ENCODE results near the gene R3HDML.
"Not testable (repeated sequence)": the region's sequence is repeated elsewhere in the genome, so short reads cannot be mapped to it uniquely, and the experiment has no call there.

R3HDML gene

DNA sequence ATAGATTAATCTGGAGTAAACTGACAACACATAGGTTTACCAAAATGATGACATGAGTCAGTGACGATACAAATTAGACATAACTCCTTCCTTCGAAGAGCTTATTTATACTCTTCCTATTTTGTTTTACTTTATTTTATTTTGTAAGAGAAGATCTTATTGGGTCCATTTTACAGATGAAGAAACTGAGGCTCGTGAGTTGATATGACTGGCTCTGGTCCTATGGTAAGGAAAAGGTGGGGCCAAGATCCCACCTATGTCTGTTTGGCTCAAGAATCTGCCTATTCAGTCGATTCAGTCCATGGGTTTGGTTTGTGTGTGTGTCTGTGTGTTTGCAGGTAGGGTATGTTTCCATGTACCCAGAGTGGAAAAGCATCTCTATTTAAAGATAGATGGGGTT lies 8.4 kb upstream of the R3HDML start:
- no peak for FAIRE-seq

DNA sequence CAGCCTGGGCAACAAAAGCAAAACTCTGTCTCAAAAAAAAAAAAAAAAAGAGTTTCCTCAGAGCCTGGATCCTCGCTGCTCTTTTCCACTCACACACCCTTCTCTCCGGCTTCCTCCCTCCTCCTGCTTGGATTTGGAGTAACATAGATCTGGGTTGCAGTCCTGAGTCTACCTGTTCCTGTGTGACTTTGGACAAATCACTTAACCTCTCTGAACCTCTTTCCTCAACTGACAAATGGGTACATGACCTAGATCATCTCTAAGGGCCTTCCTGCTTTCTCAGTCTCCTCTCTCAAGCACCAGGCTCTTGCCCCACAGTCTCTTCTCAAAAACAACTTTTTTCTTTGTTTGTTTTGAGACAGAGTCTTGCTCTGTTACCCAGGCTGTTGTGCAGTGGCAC lies 5.6 kb upstream of the R3HDML start:
- no peak for FAIRE-seq

DNA sequence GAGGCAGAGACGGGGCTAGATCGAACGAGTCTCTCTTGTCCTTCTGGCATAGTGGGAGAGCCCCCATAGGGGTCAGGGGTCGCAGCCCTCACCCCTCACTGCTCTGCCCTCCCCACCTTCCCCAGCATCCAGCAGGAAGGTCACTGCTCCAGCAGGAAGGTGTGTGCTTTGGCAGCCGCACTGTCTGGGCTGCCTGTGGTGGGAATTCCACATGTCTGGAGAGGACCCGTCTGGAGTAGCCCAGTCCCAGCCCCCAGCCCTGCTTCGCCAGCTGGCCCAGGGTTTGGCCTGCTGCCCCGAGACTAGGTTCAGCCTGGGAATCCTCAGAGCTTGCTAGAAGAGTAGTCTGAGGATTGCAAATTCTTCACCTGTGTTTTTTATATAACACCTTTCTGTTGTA lies 2.5 kb upstream of the R3HDML start:
- FAIRE-seq, result no peak

DNA sequence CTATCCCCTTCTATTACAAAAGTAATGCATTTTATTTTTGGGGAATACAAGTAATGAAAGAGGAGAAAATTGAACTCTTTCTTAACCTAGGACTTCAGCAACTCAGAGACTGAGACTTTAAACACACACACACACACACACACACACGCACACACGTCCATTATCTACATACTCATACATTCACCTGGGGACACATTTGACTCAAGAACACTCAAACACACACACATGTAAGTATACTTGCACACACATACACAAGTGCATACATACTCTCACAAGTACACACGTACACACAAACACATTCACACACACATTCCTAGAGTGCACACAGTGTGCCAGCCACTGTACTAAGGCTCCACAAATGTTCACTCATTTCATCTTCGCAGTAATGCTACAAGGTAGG lies 2.1 kb upstream of the R3HDML start:
- no peak for FAIRE-seq

- FAIRE-seq, result no peak
These were observed 1.2 kb upstream of the R3HDML start for GRCh38 chr20:44335675-44336074.

GRCh38 chr20:44336086-44336485 lies 757 bp upstream of the R3HDML start:
- no peak for FAIRE-seq

GRCh38 chr20:44342248-44342647 lies 5.4 kb downstream of the R3HDML start:
- FAIRE-seq, result no peak

- FAIRE-seq, result no peak
These were observed 6.4 kb downstream of the R3HDML start for GRCh38 chr20:44343162-44343675.

DNA sequence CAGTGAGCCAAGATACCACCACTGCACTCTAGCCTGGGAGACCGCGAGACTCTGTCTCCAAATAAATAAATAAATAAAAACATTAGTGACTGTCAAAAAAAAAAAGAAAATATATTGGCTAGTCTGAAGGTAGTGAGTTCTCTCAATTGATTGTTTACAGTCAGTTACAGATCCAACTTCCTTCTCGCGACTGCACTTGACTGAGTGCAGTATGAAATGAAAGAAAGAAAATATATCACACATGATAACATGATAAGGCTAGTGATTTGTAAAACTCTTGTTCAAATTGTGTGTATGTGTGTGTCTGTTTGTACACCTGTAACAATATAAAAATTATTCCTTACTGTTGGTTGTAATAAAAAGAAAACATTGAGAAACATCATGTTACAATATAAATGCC lies 7.9 kb downstream of the R3HDML start:
- FAIRE-seq, result no peak

DNA sequence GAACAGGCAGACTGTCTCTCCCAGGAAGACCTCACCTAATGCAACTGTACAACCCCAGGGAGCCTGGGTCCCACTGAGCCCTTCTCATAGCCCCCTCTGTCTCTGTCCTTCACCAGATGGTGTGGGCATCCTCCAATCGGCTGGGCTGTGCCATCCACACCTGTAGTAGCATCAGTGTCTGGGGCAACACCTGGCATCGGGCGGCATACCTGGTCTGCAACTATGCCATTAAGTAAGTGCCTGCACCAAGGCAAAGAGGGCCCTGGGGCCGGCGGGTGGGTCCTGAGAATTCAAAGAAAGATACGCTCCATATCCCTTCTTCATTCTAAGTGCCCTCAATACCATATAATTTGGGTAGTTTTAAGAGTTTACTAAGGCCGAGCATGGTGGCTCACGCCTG lies 8.3 kb downstream of the R3HDML start:
- no peak for FAIRE-seq

DNA sequence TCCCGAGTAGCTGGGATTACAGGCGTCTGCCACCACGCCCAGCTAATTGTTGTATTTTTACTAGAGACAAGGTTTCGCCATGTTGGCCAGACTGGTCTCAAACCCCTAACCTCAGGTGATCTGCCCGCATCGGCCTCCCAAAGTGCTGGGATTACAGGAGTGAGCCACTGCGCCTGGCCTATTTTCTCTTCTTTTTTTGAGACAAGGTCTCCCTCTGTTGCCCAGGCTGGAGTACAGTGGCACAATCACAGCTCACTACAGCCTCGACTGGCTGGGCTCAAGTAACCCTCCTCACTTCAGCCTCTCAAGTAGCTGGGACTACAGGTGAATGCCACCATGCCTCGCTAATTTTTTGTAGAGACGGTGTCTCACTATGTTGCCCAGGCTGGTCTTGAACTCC lies 9.1 kb downstream of the R3HDML start:
- not testable (repeated sequence) for FAIRE-seq

GRCh38 chr20:44348168-44348659 lies 11.4 kb downstream of the R3HDML start:
- FAIRE-seq, result no peak

- FAIRE-seq, result no peak
These were observed 12.5 kb downstream of the R3HDML start for GRCh38 chr20:44349349-44349748.

GRCh38 chr20:44350567-44350966 lies 13.7 kb downstream of the R3HDML start:
- FAIRE-seq, result no peak

DNA sequence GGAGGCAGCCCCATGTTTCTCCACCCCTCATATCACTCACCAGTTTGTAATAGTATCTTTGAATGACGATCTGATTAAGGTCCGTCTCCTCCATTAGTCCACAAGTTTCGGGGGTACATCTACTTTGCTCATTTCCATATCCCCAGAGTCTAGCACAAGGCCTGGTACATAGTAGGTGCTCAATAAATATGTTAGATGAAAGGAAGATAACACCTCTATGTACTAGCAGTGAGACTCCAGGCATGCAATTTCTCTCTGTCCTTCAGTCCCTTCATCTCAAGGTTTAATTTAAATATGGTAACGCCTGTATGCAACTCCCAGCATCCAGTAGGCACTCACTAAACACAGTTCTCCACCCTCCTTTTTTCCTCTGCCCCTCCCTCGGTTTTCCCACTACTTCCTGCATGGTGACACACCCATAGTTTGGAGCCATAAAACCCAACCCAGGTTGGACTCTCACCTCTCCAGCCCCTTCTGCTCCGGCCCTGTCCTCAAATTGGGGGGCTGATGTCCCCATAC lies 18.2 kb downstream of the R3HDML start:
- FAIRE-seq, result no peak

DNA sequence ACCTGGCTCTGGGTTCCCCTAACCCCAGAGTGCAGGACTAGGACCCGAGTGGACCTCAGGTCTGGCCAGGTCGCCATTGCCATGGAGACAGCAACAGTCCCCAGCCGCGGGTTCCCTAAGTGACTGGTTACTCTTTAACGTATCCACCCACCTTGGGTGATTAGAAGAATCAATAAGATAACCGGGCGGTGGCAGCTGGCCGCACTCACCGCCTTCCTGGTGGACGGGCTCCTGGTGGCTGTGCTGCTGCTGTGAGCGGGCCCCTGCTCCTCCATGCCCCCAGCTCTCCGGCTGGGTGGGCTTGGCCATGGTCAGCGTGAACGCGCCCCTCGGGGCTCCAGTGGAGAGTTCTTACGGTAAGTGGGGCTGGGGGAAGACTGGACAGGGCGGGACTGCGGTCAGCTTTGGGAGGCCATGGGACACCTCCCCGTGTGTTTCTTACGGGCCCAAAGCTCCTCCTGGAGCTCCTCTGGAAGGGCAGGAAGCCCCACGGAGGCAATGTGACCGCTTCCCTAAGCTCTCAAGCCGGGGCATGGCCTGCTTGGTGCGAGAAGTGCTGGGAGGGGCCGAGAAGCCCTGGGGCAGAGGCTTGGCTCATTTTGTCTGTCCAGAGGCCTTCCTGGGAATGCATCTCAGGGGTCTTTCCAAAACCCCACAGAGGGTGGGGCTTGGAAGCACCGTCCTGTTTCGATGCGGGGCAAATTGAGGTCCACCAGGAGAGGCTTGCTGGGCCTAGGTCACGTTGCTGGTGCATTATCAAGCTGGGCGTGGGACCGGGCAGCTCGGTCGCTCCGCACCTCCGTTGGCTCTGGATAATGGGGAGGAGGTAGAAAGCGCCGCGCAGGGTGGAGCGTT lies 18.9 kb downstream of the R3HDML start, which contains the start of gene HNF4A:
HNF4A (plus strand) TSS at position 202 of the 855 bp plus-strand sequence; CDS start at position 308, 106 bp downstream.
- FAIRE-seq, result no peak

DNA sequence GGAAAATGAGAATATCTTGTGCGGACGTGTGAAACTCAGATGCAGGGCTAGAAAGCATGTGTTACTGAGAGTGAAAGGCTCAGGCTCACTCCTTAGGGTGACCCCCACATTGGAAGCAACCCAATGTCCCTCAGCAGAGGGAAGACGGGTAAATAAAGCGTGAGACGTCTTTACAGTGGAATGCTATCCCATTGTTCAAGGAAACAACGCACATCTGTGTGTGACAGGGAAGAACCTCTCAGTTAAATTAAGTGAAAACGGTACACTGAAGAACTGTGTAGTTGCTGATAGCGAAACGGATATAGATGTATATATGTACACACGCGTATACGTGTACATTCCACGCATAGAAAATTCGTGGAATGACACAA lies 19.5 kb downstream of the R3HDML start:
- FAIRE-seq, result no peak

DNA sequence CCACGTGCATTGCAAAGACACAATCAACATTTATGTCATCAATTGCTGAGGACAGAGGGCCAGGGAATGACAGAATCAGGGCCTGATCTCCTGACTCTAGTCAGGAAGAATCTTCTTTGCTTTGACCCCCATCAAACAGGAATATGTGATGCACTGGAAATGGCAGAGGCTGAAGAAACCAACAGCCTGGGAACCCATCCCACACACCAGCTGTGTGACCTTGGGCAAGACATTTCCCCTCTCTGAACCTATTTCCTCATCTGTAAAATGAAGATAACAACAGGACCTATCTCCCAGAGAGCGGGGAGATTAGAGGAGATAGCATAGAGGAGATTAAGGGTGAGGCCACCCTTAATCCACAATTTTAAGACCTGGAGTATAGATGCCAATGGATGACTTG lies 20.2 kb downstream of the R3HDML start:
- no peak for FAIRE-seq

- no peak for FAIRE-seq
These were observed 20.8 kb downstream of the R3HDML start for GRCh38 chr20:44357555-44358125.

GRCh38 chr20:44358776-44359175 lies 21.9 kb downstream of the R3HDML start:
- no peak for FAIRE-seq

- FAIRE-seq, result no peak
These were observed 23.4 kb downstream of the R3HDML start for GRCh38 chr20:44360221-44360620.

- no peak for FAIRE-seq
These were observed 24.2 kb downstream of the R3HDML start for GRCh38 chr20:44361021-44361420.

GRCh38 chr20:44362466-44362940 lies 25.7 kb downstream of the R3HDML start:
- no peak for FAIRE-seq

- FAIRE-seq, result no peak
These were observed 27.2 kb downstream of the R3HDML start for GRCh38 chr20:44364068-44364467.

Data from endometrium (tissue), 2 donors.